Spinal cord (tissue), 10 donors: ENCODE measurements around the gene CTBP2. TPM values are rescaled to one million over a fixed set of nuclear protein-coding genes. Genes with fewer than 3 reads are reported as not detected.

Experiments used
- DNase-seq, 6 donors: peaks; one replicate each; pipeline versions ENCODE4 v3.0.0 to v3.0.0-alpha.2; 2013 to 2015; ENCODE audit warnings: low spot score in 6 of 6, low read depth in 4 of 6
- H3K27ac ChIP-seq: one replicate; pipeline ENCODE4 v1.5.1; 2013; ENCODE audit warnings: low read depth, low read length, control low read depth
- H3K27me3 ChIP-seq: one replicate; pipeline ENCODE4 v1.6.1; 2013; ENCODE audit warnings: low read length; ENCODE audit not compliant: control insufficient read depth, insufficient read depth
- H3K36me3 ChIP-seq: one replicate; pipeline ENCODE4 v1.6.1; 2013; ENCODE audit warnings: low read length; ENCODE audit not compliant: control insufficient read depth, insufficient read depth
- H3K4me1 ChIP-seq: one replicate; pipeline ENCODE4 v1.6.1; 2013; ENCODE audit warnings: low read length; ENCODE audit not compliant: control insufficient read depth, insufficient read depth
- H3K4me3 ChIP-seq: one replicate; pipeline ENCODE4 v1.5.1; 2013; ENCODE audit warnings: low read depth, low read length, control low read depth
- H3K9me3 ChIP-seq: one replicate; pipeline ENCODE4 v1.6.1; 2013; ENCODE audit warnings: low read length; ENCODE audit not compliant: control insufficient read depth, insufficient read depth
- WGBS: methylation state at CpG from one replicate; pipeline ENCODE4 v1.1.5; 2013; ENCODE audit warnings: missing lambda C conversion rate; ENCODE audit not compliant: insufficient coverage; 5-methylcytosine and 5-hydroxymethylcytosine counted together
- polyA plus RNA-seq, 2 donors: library from polyadenylated mRNA; unstranded; fragments of 120-200 nt; gene quantifications; one replicate each; pipeline ENCODE4 v1.2.1, GENCODE V29; 2013; ENCODE audit not compliant: insufficient read length in 2 of 2
- total RNA-seq, 2 donors: library from RNA; depleted of rRNA in 1 of 2; stranded (reverse); fragments of 120-200 nt in 1 of 2; fragments of >200 nt in 1 of 2; gene quantifications; one replicate each; pipeline versions ENCODE4 v1.2.3 to v1.2.4, GENCODE V29; 2013 to 2014
- donor health status: healthy.

The CTBP2 gene
- total and polyA plus RNA-seq, 4 donors: 44.2 to 96.2 (median 83.9) TPM

DNA sequence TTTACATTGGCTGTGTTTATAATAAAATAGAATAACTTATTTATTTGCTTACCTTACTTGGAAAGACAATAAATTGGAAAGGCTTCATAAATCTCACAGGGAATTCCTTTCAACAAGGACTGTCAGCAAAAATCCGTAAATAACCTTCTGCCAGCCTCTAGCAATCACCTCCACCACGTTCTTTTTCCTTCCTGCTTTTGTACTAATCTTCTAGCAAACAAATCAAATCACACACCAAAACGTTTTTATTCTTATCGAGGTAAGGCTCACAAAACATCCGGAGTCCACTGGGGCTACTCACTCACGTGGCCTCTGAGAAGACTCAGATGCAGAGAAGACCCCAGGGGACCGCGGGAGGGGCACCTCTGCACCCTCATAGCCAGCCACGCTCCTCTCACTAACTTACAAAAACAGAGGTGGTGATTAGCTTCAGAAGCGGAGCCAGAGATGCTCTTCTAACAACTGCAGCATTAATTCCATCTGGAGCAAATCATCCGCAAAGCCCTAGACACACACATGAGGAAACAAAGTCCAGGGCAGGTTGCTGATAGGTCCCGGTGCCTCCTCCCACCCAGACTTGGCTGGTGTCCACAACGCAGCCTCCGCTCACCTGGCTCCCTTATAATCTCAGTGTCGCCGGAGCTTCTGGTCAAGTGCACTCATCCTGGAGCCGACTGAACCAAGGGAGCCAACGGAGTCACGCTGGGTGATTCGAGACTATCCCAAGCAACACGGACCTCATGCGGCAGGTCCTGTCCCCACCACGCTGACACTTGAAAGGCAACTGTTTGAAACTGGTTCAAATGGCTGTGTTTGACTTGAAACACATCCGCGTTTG lies 22.5 kb downstream of the CTBP2 start:
- H3K9me3 ChIP-seq: no peaks in the 10 kb centered on the region
- H3K27me3 ChIP-seq: no peaks in the 10 kb centered on the region
- peak in 1 of 6 donors; percentile 41 for DNase-seq
- H3K4me1 ChIP-seq: peaks cover 53% of the 10 kb centered on the region
- H3K36me3 ChIP-seq: peaks cover 38% of the 10 kb centered on the region
- H3K4me3 ChIP-seq: no peak overlapping the region
- H3K27ac ChIP-seq: no peak overlapping the region
- WGBS: 63% methylated on average over 22 of the region's 25 CpGs

DNA sequence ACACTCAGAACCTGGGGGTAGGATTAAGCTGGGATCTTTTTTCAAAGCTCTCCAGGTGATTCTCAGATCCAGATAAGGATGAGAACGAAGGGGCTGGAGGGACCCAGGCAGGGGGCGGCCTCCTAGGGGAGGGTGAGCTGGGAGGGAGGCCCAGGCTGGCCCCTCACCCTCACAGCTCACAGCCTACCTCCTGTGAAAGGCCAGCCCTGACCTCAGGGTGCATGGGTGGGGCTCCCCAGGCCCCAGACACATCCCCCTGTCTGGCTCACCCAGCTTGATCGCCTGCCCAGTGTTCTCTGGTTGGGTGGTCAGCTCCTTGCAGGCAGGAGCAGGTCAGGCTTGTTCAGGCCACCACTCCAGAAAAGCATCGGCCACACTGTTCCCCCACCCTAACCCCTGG lies 24.3 kb downstream of the CTBP2 start:
- Histone ChIP-seq H3K36me3 (peaks cover 27% of the 10 kb centered on the region), H3K4me3 (no peak overlapping the region), H3K27me3 (no peaks in the 10 kb centered on the region), H3K4me1 (peaks cover 43% of the 10 kb centered on the region), H3K9me3 (no peaks in the 10 kb centered on the region), H3K27ac (no peak overlapping the region)
- WGBS: 83% methylated on average over 1 of the region's 4 CpGs
- no peak for DNase-seq

GRCh38 chr10:125135771-125136035 lies 24.7 kb downstream of the CTBP2 start:
- no peak overlapping the region for H3K27ac ChIP-seq
- WGBS: 94% methylated on average over 6 of the region's 6 CpGs
- peaks cover 31% of the 10 kb centered on the region for H3K36me3 ChIP-seq
- no peaks in the 10 kb centered on the region for H3K9me3 ChIP-seq
- H3K4me1 ChIP-seq: peaks cover 43% of the 10 kb centered on the region
- DNase-seq: no peak
- no peaks in the 10 kb centered on the region for H3K27me3 ChIP-seq
- no peak overlapping the region for H3K4me3 ChIP-seq

- H3K4me3 ChIP-seq: no peak overlapping the region
- 70% methylated on average over 20 of the region's 20 CpGs for WGBS
- no peak for DNase-seq
- no peaks in the 10 kb centered on the region for H3K9me3 ChIP-seq
- H3K27me3 ChIP-seq: no peaks in the 10 kb centered on the region
- H3K36me3 ChIP-seq: peaks cover 31% of the 10 kb centered on the region
- no peak overlapping the region for H3K27ac ChIP-seq
- peaks cover 43% of the 10 kb centered on the region for H3K4me1 ChIP-seq
These were observed 25.2 kb downstream of the CTBP2 start for GRCh38 chr10:125134916-125135770.

- Histone ChIP-seq H3K27me3 (no peaks in the 10 kb centered on the region), H3K27ac (no peak overlapping the region), H3K9me3 (no peaks in the 10 kb centered on the region), H3K4me1 (peaks cover 43% of the 10 kb centered on the region), H3K4me3 (no peak overlapping the region), H3K36me3 (peaks cover 33% of the 10 kb centered on the region)
- 86% methylated on average over 10 of the region's 11 CpGs for WGBS
- DNase-seq: no peak
These were observed 25.9 kb downstream of the CTBP2 start for GRCh38 chr10:125134483-125134848.

DNA sequence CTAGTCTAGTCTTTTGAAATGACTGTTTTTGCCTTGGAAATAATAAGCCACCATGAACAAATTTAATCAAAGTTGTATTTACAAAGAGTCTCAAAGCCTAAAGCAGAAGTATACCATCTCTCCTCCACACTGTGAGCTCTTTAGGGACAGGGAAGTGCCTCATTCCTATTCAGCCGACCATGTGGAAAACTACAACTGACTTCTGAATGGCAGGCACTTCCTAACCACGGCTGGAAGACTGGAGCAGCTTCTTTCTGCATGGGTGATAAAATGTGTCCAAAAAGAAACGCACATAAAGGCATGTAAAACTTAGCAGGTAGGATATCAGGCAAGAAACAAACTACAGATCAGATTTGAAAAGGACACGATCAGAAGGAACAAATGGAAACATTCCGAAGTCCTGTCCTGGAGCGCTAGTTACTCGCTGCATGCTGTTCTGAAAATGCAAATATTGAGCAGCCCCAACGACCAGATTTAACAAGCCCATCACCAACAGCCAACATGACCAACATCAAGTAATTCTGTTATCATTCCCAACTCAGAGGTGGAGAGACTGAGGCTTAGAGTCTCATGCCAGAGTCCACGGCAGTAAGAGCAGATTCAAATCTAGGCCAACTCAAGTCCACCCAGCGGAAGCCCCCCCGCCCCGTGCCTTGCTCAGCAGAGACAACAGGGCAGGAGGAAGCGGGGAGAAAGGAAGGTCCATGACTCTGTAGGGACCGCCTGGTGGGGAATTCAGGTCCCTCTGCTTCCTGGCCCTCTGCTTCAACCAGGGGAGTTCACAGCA lies 26.5 kb downstream of the CTBP2 start:
- Histone ChIP-seq H3K4me3 (no peak overlapping the region), H3K27me3 (no peaks in the 10 kb centered on the region), H3K27ac (no peak overlapping the region), H3K9me3 (no peaks in the 10 kb centered on the region), H3K4me1 (peaks cover 43% of the 10 kb centered on the region), H3K36me3 (peaks cover 35% of the 10 kb centered on the region)
- 66% methylated on average over 7 of the region's 14 CpGs for WGBS
- peak in 1 of 6 donors; percentile 47 for DNase-seq

- peaks cover 27% of the 10 kb centered on the region for H3K36me3 ChIP-seq
- H3K4me3 ChIP-seq: no peak overlapping the region
- H3K27ac ChIP-seq: no peak overlapping the region
- H3K9me3 ChIP-seq: no peaks in the 10 kb centered on the region
- WGBS: 85% methylated on average over 2 of the region's 4 CpGs
- peaks cover 36% of the 10 kb centered on the region for H3K4me1 ChIP-seq
- H3K27me3 ChIP-seq: no peaks in the 10 kb centered on the region
- no peak for DNase-seq
These were observed 28.0 kb downstream of the CTBP2 start for GRCh38 chr10:125132344-125132743.

GRCh38 chr10:125130916-125131315 lies 29.4 kb downstream of the CTBP2 start:
- H3K36me3 ChIP-seq: peaks cover 21% of the 10 kb centered on the region
- DNase-seq: no peak

GRCh38 chr10:125130260-125130659 lies 30.1 kb downstream of the CTBP2 start:
- peaks cover 29% of the 10 kb centered on the region for H3K4me1 ChIP-seq
- 84% methylated on average over 6 of the region's 9 CpGs for WGBS
- H3K36me3 ChIP-seq: peaks cover 15% of the 10 kb centered on the region
- H3K27ac ChIP-seq: no peak overlapping the region
- H3K9me3 ChIP-seq: no peaks in the 10 kb centered on the region
- no peak for DNase-seq
- no peaks in the 10 kb centered on the region for H3K27me3 ChIP-seq
- no peak overlapping the region for H3K4me3 ChIP-seq

More at GRCh38 chr10:125130916-125131315, 29.4 kb downstream of the CTBP2 start:
- Histone ChIP-seq H3K27me3 (no peaks in the 10 kb centered on the region), H3K27ac (no peak overlapping the region), H3K9me3 (no peaks in the 10 kb centered on the region), H3K4me1 (peaks cover 31% of the 10 kb centered on the region), H3K4me3 (no peak overlapping the region)
- WGBS: 87% methylated on average over 15 of the region's 15 CpGs
